GM19193 (cell line): ENCODE data around the gene UBQLN4.
A peak's percentile ranks its signal among the peaks of the same experiment; 100 is the strongest.

ENCODE experiments used
- POLR2A ChIP-seq: IDR thresholded peaks from 4 replicates; pipeline ENCODE4 v1.6.1; 2011; ENCODE audit not compliant: insufficient read depth, insufficient read length; ENCODE audit errors: extremely low read depth

UBQLN4 gene

GRCh38 chr1:156086256-156086662 lies 32.7 kb upstream of the UBQLN4 start:
- TF ChIP-seq POLR2A = no peak

- no peak for TF ChIP-seq POLR2A
Observed at GRCh38 chr1:156083800-156084790, 30.5 kb upstream of the UBQLN4 start.

GRCh38 chr1:156082309-156083091 lies 28.9 kb upstream of the UBQLN4 start, which contains the start of gene MEX3A:
Gene MEX3A (minus strand): TSS chr1:156082465. CDS start chr1:156081998, 467 bp downstream.
- TF ChIP-seq POLR2A = no peak

- TF ChIP-seq POLR2A = no peak
Observed at GRCh38 chr1:156081917-156082308, 28.3 kb upstream of the UBQLN4 start.

- no peak for TF ChIP-seq POLR2A
Observed at GRCh38 chr1:156081180-156081916, 27.8 kb upstream of the UBQLN4 start.

- no peak for TF ChIP-seq POLR2A
Observed at GRCh38 chr1:156080863-156081179, 27.2 kb upstream of the UBQLN4 start.

GRCh38 chr1:156080241-156080862 lies 26.8 kb upstream of the UBQLN4 start:
- no peak for TF ChIP-seq POLR2A

- TF ChIP-seq POLR2A = no peak
Observed at GRCh38 chr1:156079762-156080161, 26.2 kb upstream of the UBQLN4 start.

GRCh38 chr1:156078728-156079127 lies 25.1 kb upstream of the UBQLN4 start:
- TF ChIP-seq POLR2A = no peak

- no peak for TF ChIP-seq POLR2A
Observed at GRCh38 chr1:156077430-156077760, 23.8 kb upstream of the UBQLN4 start.

- peak; percentile 61 for TF ChIP-seq POLR2A
Observed at GRCh38 chr1:156076609-156077429, 23.2 kb upstream of the UBQLN4 start.

GRCh38 chr1:156075775-156076204 lies 22.2 kb upstream of the UBQLN4 start:
- no peak for TF ChIP-seq POLR2A

- no peak for TF ChIP-seq POLR2A
Observed at GRCh38 chr1:156075162-156075561, 21.6 kb upstream of the UBQLN4 start.

- no peak for TF ChIP-seq POLR2A
Observed at GRCh38 chr1:156074661-156075060, 21.1 kb upstream of the UBQLN4 start.
